Endodermal cell (in vitro differentiated cells): Measurements from ENCODE around the gene SCML1. TPM values are rescaled to one million over a fixed set of nuclear protein-coding genes. Genes with fewer than 3 reads are reported as not detected.
A peak's percentile ranks its signal among the peaks of the same experiment; 100 is the strongest.

Experiments used
- DNase-seq: peaks from one replicate; pipeline ENCODE4 v3.0.0-alpha.2; 2017
- H3K27ac ChIP-seq: 2 replicates; pipeline ENCODE4 v1.5.1; 2013; ENCODE audit warnings: mild to moderate bottlenecking, low read depth, low read length, moderate library complexity
- H3K27me3 ChIP-seq: 2 replicates; pipeline ENCODE4 v1.6.1; 2013; ENCODE audit warnings: mild to moderate bottlenecking, low read length, moderate library complexity; ENCODE audit not compliant: insufficient read depth, control insufficient read depth, poor library complexity, severe bottlenecking
- H3K36me3 ChIP-seq: 2 replicates; pipeline ENCODE4 v1.7.0; 2013; ENCODE audit warnings: mild to moderate bottlenecking, low read length, moderate library complexity; ENCODE audit not compliant: control insufficient read depth, insufficient read depth
- H3K4me1 ChIP-seq: one replicate; pipeline ENCODE4 v1.7.0; 2013; ENCODE audit warnings: low read length; ENCODE audit not compliant: control insufficient read depth, insufficient read depth
- H3K4me3 ChIP-seq: 2 replicates; pipeline ENCODE4 v1.5.1; 2013; ENCODE audit warnings: mild to moderate bottlenecking, low read length, moderate library complexity
- H3K9ac ChIP-seq: 2 replicates; pipeline ENCODE4 v1.6.1; 2013; ENCODE audit warnings: mild to moderate bottlenecking, low read length, moderate library complexity; ENCODE audit not compliant: poor library complexity, severe bottlenecking; ENCODE audit errors: extremely low read depth
- H3K9me3 ChIP-seq: 2 replicates; pipeline ENCODE4 v1.6.1; 2013; ENCODE audit warnings: mild to moderate bottlenecking, low read length, moderate library complexity; ENCODE audit not compliant: control insufficient read depth
- H3K27ac Mint-ChIP-seq: 2 replicates; pipeline ENCODE4 v1.8.0; 2020; ENCODE audit warnings: mixed read lengths
- H3K27me3 Mint-ChIP-seq: 2 replicates; pipeline ENCODE4 v1.8.0; 2021; ENCODE audit warnings: mild to moderate bottlenecking, mixed read lengths; ENCODE audit not compliant: insufficient read depth
- H3K36me3 Mint-ChIP-seq: 2 replicates; pipeline ENCODE4 v1.8.0; 2020; ENCODE audit warnings: low read depth, mixed read lengths
- H3K4me1 Mint-ChIP-seq: 2 replicates; pipeline ENCODE4 v1.8.0; 2020; ENCODE audit warnings: mixed read lengths
- H3K4me3 Mint-ChIP-seq: 2 replicates; pipeline ENCODE4 v1.8.0; 2020; ENCODE audit warnings: mild to moderate bottlenecking, moderate library complexity, mixed read lengths
- H3K9me3 Mint-ChIP-seq: 2 replicates; pipeline ENCODE4 v1.8.0; 2020; ENCODE audit warnings: mild to moderate bottlenecking, mixed read lengths
- WGBS, 2 experiments: methylation state at CpG; one replicate each; pipeline versions ENCODE4 v1.1.5 to v1.1.7; 2013; ENCODE audit warnings: missing lambda C conversion rate in 2 of 2, mixed read lengths in 1 of 2; ENCODE audit not compliant: insufficient coverage in 1 of 2, insufficient read length in 1 of 2; 5-methylcytosine and 5-hydroxymethylcytosine counted together
- total RNA-seq, 2 donors: library from RNA; stranded (reverse); fragmentation: NEBNext Ultra II Directional in 1 of 2; extraction: Animal tissue kit (Norgen Biotek cat#: 25700) in 1 of 2; gene quantifications; 2 replicates in 1 of 2; 3 replicates in 1 of 2; pipeline ENCODE4 v1.2.1, GENCODE V29; 2021
- TF ChIP-seq, protein P1 (sequence below): fragments of 200-600 bp; sonication (generic); conservative IDR thresholded peaks from 2 replicates; pipeline ENCODE4 v1.5.0; 2021; ENCODE audit warnings: antibody characterized with exemption, mild to moderate bottlenecking

SCML1 gene
- total RNA-seq, 2 donors from 2014 or later, result 0.59 to 2.2 TPM

DNA sequence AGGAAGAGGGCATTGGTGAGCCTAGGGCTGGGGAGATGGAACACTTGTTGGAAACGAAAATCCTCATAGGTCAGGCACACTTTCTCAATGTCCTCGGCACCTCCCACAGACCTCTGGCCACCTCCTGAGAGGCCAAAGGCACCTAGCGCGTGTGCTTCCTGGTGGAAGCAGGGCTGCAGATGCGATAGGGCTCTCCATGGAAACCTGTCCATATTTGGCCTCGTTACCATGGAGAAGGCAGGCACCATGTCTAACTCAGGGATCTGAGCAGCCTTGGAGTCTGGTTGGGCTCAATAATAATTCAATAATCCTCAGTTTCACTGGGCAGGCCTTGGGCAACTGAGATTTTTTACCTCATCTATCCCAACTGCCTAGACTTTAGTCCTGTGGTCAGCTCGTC is 65.5 kb downstream of the SCML1 start:
- H3K9me3 ChIP-seq, result no peaks in the 10 kb centered on the region
- H3K4me3 ChIP-seq, result no peak overlapping the region
- Mint-ChIP-seq H3K4me1 (no peaks in the 10 kb centered on the region), H3K27ac (no peak overlapping the region), H3K36me3 (no peaks in the 10 kb centered on the region), H3K4me3 (no peak overlapping the region), H3K9me3 (peaks cover 46% of the 10 kb centered on the region), H3K27me3 (no peaks in the 10 kb centered on the region)
- TF ChIP-seq, protein P1, sequence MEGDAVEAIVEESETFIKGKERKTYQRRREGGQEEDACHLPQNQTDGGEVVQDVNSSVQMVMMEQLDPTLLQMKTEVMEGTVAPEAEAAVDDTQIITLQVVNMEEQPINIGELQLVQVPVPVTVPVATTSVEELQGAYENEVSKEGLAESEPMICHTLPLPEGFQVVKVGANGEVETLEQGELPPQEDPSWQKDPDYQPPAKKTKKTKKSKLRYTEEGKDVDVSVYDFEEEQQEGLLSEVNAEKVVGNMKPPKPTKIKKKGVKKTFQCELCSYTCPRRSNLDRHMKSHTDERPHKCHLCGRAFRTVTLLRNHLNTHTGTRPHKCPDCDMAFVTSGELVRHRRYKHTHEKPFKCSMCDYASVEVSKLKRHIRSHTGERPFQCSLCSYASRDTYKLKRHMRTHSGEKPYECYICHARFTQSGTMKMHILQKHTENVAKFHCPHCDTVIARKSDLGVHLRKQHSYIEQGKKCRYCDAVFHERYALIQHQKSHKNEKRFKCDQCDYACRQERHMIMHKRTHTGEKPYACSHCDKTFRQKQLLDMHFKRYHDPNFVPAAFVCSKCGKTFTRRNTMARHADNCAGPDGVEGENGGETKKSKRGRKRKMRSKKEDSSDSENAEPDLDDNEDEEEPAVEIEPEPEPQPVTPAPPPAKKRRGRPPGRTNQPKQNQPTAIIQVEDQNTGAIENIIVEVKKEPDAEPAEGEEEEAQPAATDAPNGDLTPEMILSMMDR, result no peak
- H3K9ac ChIP-seq, result no peak overlapping the region
- no peaks in the 10 kb centered on the region for H3K36me3 ChIP-seq
- 96% methylated on average over 7 of the region's 7 CpGs; no CpG with 5 or more reads in 1 of the 2 experiments for WGBS, 2 experiments
- H3K27ac ChIP-seq, result peak overlapping the region; percentile 44
- no peaks in the 10 kb centered on the region for H3K27me3 ChIP-seq
- H3K4me1 ChIP-seq, result no peaks in the 10 kb centered on the region
- DNase-seq, result no peak

DNA sequence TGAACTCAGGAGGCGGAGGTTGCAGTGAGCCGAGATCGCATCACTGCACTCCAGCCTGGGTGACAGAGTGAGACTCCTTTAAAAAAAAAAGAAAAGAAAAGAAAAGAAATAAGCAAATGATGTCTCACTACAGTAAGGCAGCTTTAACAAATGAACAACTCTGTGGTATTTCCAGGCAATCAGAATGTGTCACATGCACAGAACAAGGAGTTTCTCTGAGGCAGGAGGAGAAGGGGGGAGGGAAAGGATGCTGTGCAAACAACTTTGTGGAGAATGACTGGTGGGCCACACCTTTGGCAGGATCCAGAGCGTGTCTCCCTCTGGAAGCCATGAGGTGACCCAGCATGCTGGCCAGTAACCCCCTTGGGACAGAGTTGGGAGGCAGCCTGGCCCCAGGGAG is 66.2 kb downstream of the SCML1 start:
- Mint-ChIP-seq H3K4me1 (no peaks in the 10 kb centered on the region), H3K9me3 (peaks cover 41% of the 10 kb centered on the region), H3K27me3 (no peaks in the 10 kb centered on the region), H3K27ac (no peak overlapping the region), H3K36me3 (no peaks in the 10 kb centered on the region), H3K4me3 (no peak overlapping the region)
- H3K4me3 ChIP-seq, result no peak overlapping the region
- H3K9ac ChIP-seq, result no peak overlapping the region
- no peaks in the 10 kb centered on the region for H3K36me3 ChIP-seq
- H3K9me3 ChIP-seq, result no peaks in the 10 kb centered on the region
- H3K27me3 ChIP-seq, result no peaks in the 10 kb centered on the region
- TF ChIP-seq, protein P1, result no peak
- no peak overlapping the region for H3K27ac ChIP-seq
- no peak for DNase-seq
- no peaks in the 10 kb centered on the region for H3K4me1 ChIP-seq
- 77 to 92% methylated on average over 3 to 4 of the region's 4 CpGs for WGBS, 2 experiments

Other genes starting within 250 kb of the SCML1 start
- gene RAI2, start 123.8 kb downstream of the SCML1 start, total RNA-seq, result 1 to 10 TPM; 4.8 to 5.8 TPM